A549 treated with AZD9567 at 1 μM for 4 hours (cell line): ENCODE results near the gene TNFAIP1. TPM values are rescaled to one million over a fixed set of nuclear protein-coding genes. Genes with fewer than 3 reads are reported as not detected.

Experiments used
- total RNA-seq: library from RNA; stranded (reverse); fragments of 200-300 nt; extraction: Qiagen RNA extraction; gene quantifications from 5 replicates; pipeline ENCODE4 v1.2.3, GENCODE V29; 2022; ENCODE audit not compliant: insufficient read depth

Gene TNFAIP1
- total RNA-seq, result 41.6 to 53.0 TPM (median 46.8 TPM) in 5 replicates

GRCh38 chr17:28335201-28335958 is at the start of gene TNFAIP1, which contains the start of gene IFT20:
TNFAIP1 (plus strand) TSS chr17:28335761; CDS start chr17:28339522, 3,761 bp downstream.
IFT20 (minus strand) TSS chr17:28335472; CDS start chr17:28331985, 3,487 bp downstream.

GRCh38 chr17:28318759-28319597 is 16.6 kb upstream of the TNFAIP1 start, which contains the start of gene TMEM97:
TMEM97 (plus strand) TSS chr17:28319200; CDS start chr17:28319240, 40 bp downstream.

GRCh38 chr17:28357061-28357900 is 21.7 kb downstream of the TNFAIP1 start, which contains the start of gene POLDIP2:
POLDIP2 (minus strand) TSS chr17:28357527; CDS start chr17:28357448, 79 bp downstream.

GRCh38 chr17:28364665-28365363 is 29.3 kb downstream of the TNFAIP1 start, which contains the start of gene SEBOX:
SEBOX (minus strand) TSS chr17:28365199; CDS start chr17:28365151, 48 bp downstream.

GRCh38 chr17:28370035-28370743 is 34.6 kb downstream of the TNFAIP1 start, which contains the start of gene VTN:
VTN (minus strand) TSS chr17:28370307; CDS start chr17:28370203, 104 bp downstream.

GRCh38 chr17:28371245-28372202 is 36.0 kb downstream of the TNFAIP1 start, which contains the start of gene SARM1:
SARM1 (plus strand) TSS chr17:28371694; CDS start chr17:28372033, 339 bp downstream.

Other genes starting within 250 kb of the TNFAIP1 start
- 42.3 to 51.1 TPM (median 47.2 TPM) in 5 replicates for gene TMEM97, start 16.6 kb upstream of the TNFAIP1 start, total RNA-seq
- gene IFT20, start 289 bp upstream of the TNFAIP1 start, total RNA-seq, result 41.1 to 61.7 TPM (median 52.7 TPM) in 5 replicates
- gene POLDIP2, start 21.8 kb downstream of the TNFAIP1 start, total RNA-seq, result 146 to 165 TPM (median 162 TPM) in 5 replicates
- not detected in 5 replicates for gene SEBOX, start 29.4 kb downstream of the TNFAIP1 start, total RNA-seq
- 12.7 to 19.7 TPM (median 18.9 TPM) in 5 replicates for gene VTN, start 34.5 kb downstream of the TNFAIP1 start, total RNA-seq
- gene SARM1, start 35.9 kb downstream of the TNFAIP1 start, total RNA-seq, result 3.9 to 7.0 TPM (median 5.4 TPM) in 5 replicates
- gene SLC46A1, start 70.5 kb downstream of the TNFAIP1 start, total RNA-seq, result 18.4 to 20.5 TPM (median 20.2 TPM) in 5 replicates
- 0.05 to 0.14 TPM (median 0.09 TPM) in 4 of 5 replicates, not detected in the other for gene SLC13A2, start 137.9 kb downstream of the TNFAIP1 start, total RNA-seq
- gene FOXN1, start 170.6 kb downstream of the TNFAIP1 start, total RNA-seq, result 0.03 TPM in 1 of 5 replicates, not detected in the others
- 27.2 to 39.1 TPM (median 33.2 TPM) in 5 replicates for gene UNC119, start 216.9 kb downstream of the TNFAIP1 start, total RNA-seq
- 46.8 to 62.9 TPM (median 60.3 TPM) in 5 replicates for gene PIGS, start 235.8 kb downstream of the TNFAIP1 start, total RNA-seq
- gene ALDOC, start 241.1 kb downstream of the TNFAIP1 start, total RNA-seq, result 2.1 to 2.7 TPM (median 2.5 TPM) in 5 replicates